Glutamatergic neuron (in vitro differentiated cells): ENCODE data around the gene CCDC9B. TPM values are rescaled to one million over a fixed set of nuclear protein-coding genes. Genes with fewer than 3 reads are reported as not detected.
A peak's percentile ranks its signal among the peaks of the same experiment; 100 is the strongest.

Experiments
- DNase-seq: peaks from one replicate; pipeline ENCODE4 v3.0.0; 2022
- H3K27ac Mint-ChIP-seq: one replicate; pipeline ENCODE4 v1.8.0; 2020; ENCODE audit warnings: mild to moderate bottlenecking, mixed read lengths, inconsistent platforms; ENCODE audit not compliant: unreplicated experiment
- H3K27me3 Mint-ChIP-seq: one replicate; pipeline ENCODE4 v1.8.0; 2020; ENCODE audit warnings: mild to moderate bottlenecking, moderate library complexity, mixed read lengths, inconsistent platforms; ENCODE audit not compliant: unreplicated experiment
- H3K36me3 Mint-ChIP-seq: one replicate; pipeline ENCODE4 v1.8.0; 2020; ENCODE audit warnings: mild to moderate bottlenecking, mixed read lengths, inconsistent platforms; ENCODE audit not compliant: unreplicated experiment
- H3K4me1 Mint-ChIP-seq: one replicate; pipeline ENCODE4 v1.8.0; 2020; ENCODE audit warnings: mild to moderate bottlenecking, low read depth, mixed read lengths, inconsistent platforms; ENCODE audit not compliant: unreplicated experiment
- H3K4me3 Mint-ChIP-seq: one replicate; pipeline ENCODE4 v1.8.0; 2020; ENCODE audit warnings: mild to moderate bottlenecking, mixed read lengths, inconsistent platforms; ENCODE audit not compliant: unreplicated experiment
- H3K9me3 Mint-ChIP-seq: one replicate; pipeline ENCODE4 v1.8.0; 2020; ENCODE audit warnings: mild to moderate bottlenecking, moderate library complexity, mixed read lengths, inconsistent platforms; ENCODE audit not compliant: unreplicated experiment
- total RNA-seq: library from RNA; stranded (reverse); fragmentation: NEBNext Ultra II Directional; extraction: Animal tissue kit (Norgen Biotek cat#: 25700); gene quantifications from one replicate; pipeline ENCODE4 v1.2.1, GENCODE V29; 2021; ENCODE audit not compliant: unreplicated experiment
- TF ChIP-seq, protein P1 (sequence below): fragments of 200-600 bp; sonication (generic); IDR thresholded peaks from one replicate; pipeline ENCODE4 v1.5.0; 2021; ENCODE audit not compliant: partially characterized antibody, unreplicated experiment

CCDC9B gene
- total RNA-seq, 1 donor from 2014 or later = 0.49 TPM

DNA sequence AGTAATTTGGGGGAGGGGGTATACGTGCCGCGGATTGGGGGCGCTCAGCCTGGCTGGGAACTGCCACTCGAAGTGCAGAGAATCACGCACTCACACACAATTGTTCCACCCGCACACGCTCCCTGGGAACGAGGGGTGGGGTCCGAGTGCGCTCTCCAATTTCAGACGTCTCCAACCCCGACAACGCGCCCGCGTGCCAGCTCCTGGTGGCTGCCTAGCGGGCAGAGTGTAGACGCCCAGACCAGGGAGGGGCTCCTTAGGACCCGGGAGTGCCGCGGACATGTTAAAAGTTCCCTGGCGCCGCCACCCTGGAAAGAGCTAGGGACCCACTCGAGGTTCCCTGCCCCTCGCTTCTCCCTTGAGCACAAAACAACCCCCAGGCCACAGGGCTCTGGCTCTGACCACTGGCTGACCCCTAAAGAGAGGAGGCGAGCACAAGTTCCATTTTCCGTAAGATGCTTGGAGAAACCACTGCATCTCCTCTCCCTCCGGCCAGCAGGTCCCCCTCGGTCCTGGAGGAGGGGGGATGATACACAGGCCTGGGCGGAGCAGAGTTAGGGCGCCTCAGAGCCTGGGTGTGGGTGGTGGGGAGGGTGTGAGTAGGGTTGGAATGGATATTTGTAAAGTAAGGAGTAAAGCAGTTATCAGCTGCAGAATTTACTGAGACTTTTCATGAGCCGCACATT is 57.0 kb downstream of the CCDC9B start:
- Mint-ChIP-seq H3K27ac (no peak overlapping the region), H3K4me1 (no peaks in the 10 kb centered on the region), H3K36me3 (no peaks in the 10 kb centered on the region), H3K27me3 (peaks cover 22% of the 10 kb centered on the region), H3K9me3 (peaks cover 1% of the 10 kb centered on the region), H3K4me3 (no peak overlapping the region)
- no peak for DNase-seq
- TF ChIP-seq, protein P1, sequence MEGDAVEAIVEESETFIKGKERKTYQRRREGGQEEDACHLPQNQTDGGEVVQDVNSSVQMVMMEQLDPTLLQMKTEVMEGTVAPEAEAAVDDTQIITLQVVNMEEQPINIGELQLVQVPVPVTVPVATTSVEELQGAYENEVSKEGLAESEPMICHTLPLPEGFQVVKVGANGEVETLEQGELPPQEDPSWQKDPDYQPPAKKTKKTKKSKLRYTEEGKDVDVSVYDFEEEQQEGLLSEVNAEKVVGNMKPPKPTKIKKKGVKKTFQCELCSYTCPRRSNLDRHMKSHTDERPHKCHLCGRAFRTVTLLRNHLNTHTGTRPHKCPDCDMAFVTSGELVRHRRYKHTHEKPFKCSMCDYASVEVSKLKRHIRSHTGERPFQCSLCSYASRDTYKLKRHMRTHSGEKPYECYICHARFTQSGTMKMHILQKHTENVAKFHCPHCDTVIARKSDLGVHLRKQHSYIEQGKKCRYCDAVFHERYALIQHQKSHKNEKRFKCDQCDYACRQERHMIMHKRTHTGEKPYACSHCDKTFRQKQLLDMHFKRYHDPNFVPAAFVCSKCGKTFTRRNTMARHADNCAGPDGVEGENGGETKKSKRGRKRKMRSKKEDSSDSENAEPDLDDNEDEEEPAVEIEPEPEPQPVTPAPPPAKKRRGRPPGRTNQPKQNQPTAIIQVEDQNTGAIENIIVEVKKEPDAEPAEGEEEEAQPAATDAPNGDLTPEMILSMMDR = no peak

GRCh38 chr15:40282869-40283614 is 57.7 kb downstream of the CCDC9B start, which contains the start of gene ANKRD63:
Gene ANKRD63, minus strand, starts transcription at chr15:40283064. Its CDS starts 478 bp downstream, at chr15:40282586.
- no peaks in the 10 kb centered on the region for H3K9me3 Mint-ChIP-seq
- peaks cover 22% of the 10 kb centered on the region for H3K27me3 Mint-ChIP-seq
- no peak within 1 kb of the TSS for H3K27ac Mint-ChIP-seq
- TF ChIP-seq, protein P1 = no peak
- DNase-seq = no peak
- no peak within 1 kb of the TSS for H3K4me3 Mint-ChIP-seq
- no peaks in the 10 kb centered on the region for H3K4me1 Mint-ChIP-seq
- no peaks in the 10 kb centered on the region for H3K36me3 Mint-ChIP-seq

DNA sequence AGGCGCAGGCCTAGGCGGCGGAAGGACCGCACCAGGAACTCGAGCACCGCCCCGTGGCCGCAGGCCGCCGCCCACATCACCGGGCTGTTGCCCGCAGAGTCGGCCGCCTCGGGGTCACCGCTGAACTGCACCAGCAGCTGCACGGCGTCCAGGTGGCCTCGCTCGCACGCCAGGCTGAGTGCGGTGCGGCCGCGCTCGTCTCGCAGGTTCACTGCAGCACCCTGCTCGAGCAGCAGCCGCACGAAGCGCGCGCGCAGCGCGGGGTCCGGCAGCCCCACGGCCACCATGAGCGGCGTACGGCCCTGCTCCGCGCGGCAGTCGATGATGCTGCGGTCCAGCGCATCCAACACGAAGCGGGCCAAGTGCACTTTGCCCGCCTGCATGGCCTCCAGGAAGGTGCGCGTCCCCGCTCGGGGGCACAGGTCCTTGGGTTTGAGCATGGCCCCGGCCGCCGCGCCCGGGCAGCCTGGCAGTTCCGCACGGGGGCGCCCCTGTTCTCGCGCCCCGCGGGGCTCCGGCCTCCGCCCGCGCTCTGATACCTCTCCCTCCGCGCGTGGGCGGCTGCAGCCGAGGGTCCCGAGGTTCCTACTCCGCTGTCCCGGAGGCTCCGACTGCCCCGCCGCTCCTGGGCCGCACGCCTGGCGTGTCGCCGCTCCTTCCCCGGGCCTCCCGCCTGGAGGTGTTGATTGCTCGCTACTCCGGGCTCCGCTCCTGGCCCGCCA is 58.4 kb downstream of the CCDC9B start:
- H3K27ac Mint-ChIP-seq = no peak overlapping the region
- TF ChIP-seq, protein P1 = peak; percentile 40
- H3K9me3 Mint-ChIP-seq = no peaks in the 10 kb centered on the region
- no peaks in the 10 kb centered on the region for H3K4me1 Mint-ChIP-seq
- no peaks in the 10 kb centered on the region for H3K36me3 Mint-ChIP-seq
- H3K27me3 Mint-ChIP-seq = peaks cover 22% of the 10 kb centered on the region
- no peak overlapping the region for H3K4me3 Mint-ChIP-seq
- peak; percentile 79 for DNase-seq

GRCh38 chr15:40281801-40282146 is 59.0 kb downstream of the CCDC9B start:
- peaks cover 22% of the 10 kb centered on the region for H3K27me3 Mint-ChIP-seq

More at GRCh38 chr15:40281801-40282146, 59.0 kb downstream of the CCDC9B start:
- Mint-ChIP-seq H3K4me1 (no peaks in the 10 kb centered on the region), H3K27ac (no peak overlapping the region), H3K36me3 (no peaks in the 10 kb centered on the region), H3K9me3 (no peaks in the 10 kb centered on the region), H3K4me3 (no peak overlapping the region)
- DNase-seq = no peak
- TF ChIP-seq, protein P1 = no peak

Other genes starting within 250 kb of the CCDC9B start
- 11.3 TPM for gene BMF, start 232.1 kb downstream of the CCDC9B start, total RNA-seq
- gene BUB1B, start 179.9 kb downstream of the CCDC9B start, total RNA-seq = 16.5 TPM
- gene PAK6, start 101.9 kb downstream of the CCDC9B start, total RNA-seq = not detected
- not detected for gene ANKRD63, start 57.9 kb downstream of the CCDC9B start, total RNA-seq
- gene PLCB2, start 33.0 kb downstream of the CCDC9B start, total RNA-seq = 2.6 TPM
- gene INAFM2, start 17.2 kb downstream of the CCDC9B start, total RNA-seq = 15.9 TPM
- gene PHGR1, start 10.1 kb upstream of the CCDC9B start, total RNA-seq = not detected
- gene DISP2, start 17.3 kb upstream of the CCDC9B start, total RNA-seq = 44.3 TPM
- gene KNSTRN, start 41.8 kb upstream of the CCDC9B start, total RNA-seq = 62.9 TPM
- gene IVD, start 64.9 kb upstream of the CCDC9B start, total RNA-seq = 44.3 TPM
- 29.9 TPM for gene BAHD1, start 100.0 kb upstream of the CCDC9B start, total RNA-seq
- 3.9 TPM for gene CHST14, start 130.0 kb upstream of the CCDC9B start, total RNA-seq
- 21.4 TPM for gene CCDC32, start 224.1 kb upstream of the CCDC9B start, total RNA-seq
- gene RPUSD2, start 228.4 kb upstream of the CCDC9B start, total RNA-seq = 10.6 TPM